Tibial artery (tissue), 4 donors: ENCODE results near the gene MRPL9.

Experiments used
- DNase-seq, 2 donors: peaks; one replicate each; pipeline ENCODE4 v3.0.0-alpha.2; 2019
- H3K27ac ChIP-seq, 2 donors: fragments of 200-600 bp; sonication (generic) in 1 of 2; 1 replicate in 1 of 2; 2 replicates in 1 of 2; pipeline ENCODE4 v1.5.1; 2018 to 2019; ENCODE audit warnings: mild to moderate bottlenecking in 1 of 2
- H3K27me3 ChIP-seq, 2 donors: fragments of 200-600 bp; sonication (generic) in 1 of 2; one replicate each; pipeline versions ENCODE4 v1.5.1 to v1.6.0; 2016 to 2019
- H3K36me3 ChIP-seq, 3 donors: fragments of 200-600 bp; sonication (generic) in 2 of 3; one replicate each; pipeline ENCODE4 v1.5.1; 2016 to 2019; ENCODE audit warnings: mild to moderate bottlenecking in 2 of 3
- H3K4me1 ChIP-seq, 4 donors: fragments of 200-600 bp; sonication (generic) in 2 of 4; 1 replicate in 3 of 4; 2 replicates in 1 of 4; pipeline ENCODE4 v1.5.1; 2016 to 2019
- H3K4me3 ChIP-seq, 2 donors: fragments of 200-600 bp; sonication (generic) in 1 of 2; 1 replicate in 1 of 2; 2 replicates in 1 of 2; pipeline ENCODE4 v1.5.1; 2018 to 2019; ENCODE audit warnings: mild to moderate bottlenecking in 2 of 2
- H3K9me3 ChIP-seq, 3 donors: fragments of 200-600 bp; sonication (generic) in 1 of 3; one replicate each; pipeline ENCODE4 v1.5.1; 2016 to 2019
- intact Hi-C: fragments of 100-400 bp; cut with DNase I; formaldehyde crosslinking; loops from one replicate; pipeline ENCODE4 v1.15.0; 2023; ENCODE audit warnings: low total_unique reads
- TF ChIP-seq, protein P1 (sequence below), 2 experiments: fragments of 200-600 bp in 1 of 2; fragments of 450-650 bp in 1 of 2; IDR thresholded peaks; one replicate each; pipeline ENCODE4 v1.5.1; 2017 to 2019; ENCODE audit warnings: antibody characterized with exemption in 2 of 2, mild to moderate bottlenecking in 1 of 2, moderate library complexity in 1 of 2

The MRPL9 gene

DNA sequence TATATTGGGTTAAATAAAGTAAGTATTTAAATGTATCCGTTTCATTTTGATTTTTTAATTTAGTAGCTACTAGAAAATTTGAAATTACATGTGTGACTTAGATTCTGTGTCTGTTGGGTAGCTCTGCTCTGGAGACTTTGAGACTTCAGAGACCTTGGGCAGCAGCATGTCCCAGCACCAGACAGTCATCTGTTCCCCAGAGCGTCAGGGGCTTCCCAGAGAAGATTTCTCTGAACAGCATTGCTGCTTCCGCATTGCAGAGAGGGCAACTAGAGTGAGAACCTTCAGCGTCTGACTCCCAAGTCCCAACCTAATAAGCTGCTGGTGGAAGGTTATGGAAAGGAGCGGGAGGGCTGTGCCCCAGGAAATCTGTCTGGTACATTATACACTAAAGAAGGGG lies 35.3 kb upstream of the MRPL9 start:
- Histone ChIP-seq H3K27me3 (peaks cover 0 to 42% of the 10 kb centered on the region in 2 donors), H3K36me3 (no peaks in the 10 kb centered on the region), H3K4me3 (no peak overlapping the region), H3K27ac (no peak overlapping the region), H3K9me3 (no peaks in the 10 kb centered on the region), H3K4me1 (no peaks in the 10 kb centered on the region)
- TF ChIP-seq, protein P1, sequence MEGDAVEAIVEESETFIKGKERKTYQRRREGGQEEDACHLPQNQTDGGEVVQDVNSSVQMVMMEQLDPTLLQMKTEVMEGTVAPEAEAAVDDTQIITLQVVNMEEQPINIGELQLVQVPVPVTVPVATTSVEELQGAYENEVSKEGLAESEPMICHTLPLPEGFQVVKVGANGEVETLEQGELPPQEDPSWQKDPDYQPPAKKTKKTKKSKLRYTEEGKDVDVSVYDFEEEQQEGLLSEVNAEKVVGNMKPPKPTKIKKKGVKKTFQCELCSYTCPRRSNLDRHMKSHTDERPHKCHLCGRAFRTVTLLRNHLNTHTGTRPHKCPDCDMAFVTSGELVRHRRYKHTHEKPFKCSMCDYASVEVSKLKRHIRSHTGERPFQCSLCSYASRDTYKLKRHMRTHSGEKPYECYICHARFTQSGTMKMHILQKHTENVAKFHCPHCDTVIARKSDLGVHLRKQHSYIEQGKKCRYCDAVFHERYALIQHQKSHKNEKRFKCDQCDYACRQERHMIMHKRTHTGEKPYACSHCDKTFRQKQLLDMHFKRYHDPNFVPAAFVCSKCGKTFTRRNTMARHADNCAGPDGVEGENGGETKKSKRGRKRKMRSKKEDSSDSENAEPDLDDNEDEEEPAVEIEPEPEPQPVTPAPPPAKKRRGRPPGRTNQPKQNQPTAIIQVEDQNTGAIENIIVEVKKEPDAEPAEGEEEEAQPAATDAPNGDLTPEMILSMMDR (IDR thresholded peaks at IDR 0.05) = no peak
- no peak for DNase-seq
- intact Hi-C loops = no loop called here

DNA sequence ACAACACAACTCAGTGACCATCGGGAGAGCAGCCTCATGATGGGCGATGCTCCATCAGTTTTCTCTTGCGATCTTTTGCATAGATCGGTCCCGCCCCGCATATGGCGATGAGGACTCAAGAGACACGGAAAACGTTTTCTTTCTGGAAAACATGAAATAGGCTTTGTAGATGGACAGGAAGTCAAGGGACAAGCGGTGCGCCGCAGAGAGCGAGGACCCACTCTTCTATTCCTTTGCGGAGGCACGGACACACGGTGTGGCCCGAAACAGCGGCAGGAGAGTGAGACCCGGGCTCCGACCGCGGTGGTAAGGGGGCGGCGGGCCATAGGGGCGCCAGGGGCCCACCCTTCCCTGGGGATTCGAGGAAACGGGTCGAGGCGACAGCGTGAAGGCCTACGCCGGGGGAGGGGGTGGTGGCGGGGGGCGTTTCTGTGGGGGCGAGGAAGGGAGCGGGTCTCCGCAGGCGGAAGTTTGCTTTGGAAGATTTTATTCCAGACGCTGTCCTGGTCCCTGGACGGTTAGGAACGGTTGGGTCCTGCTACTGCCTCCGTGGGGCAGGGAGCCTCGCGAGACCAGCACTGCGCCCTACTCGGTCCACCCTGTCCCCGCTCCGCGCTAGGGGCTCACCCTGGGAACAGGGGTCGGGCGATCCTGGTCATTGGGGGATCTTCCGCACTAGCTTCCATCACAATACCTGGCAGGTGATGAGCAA lies 27.8 kb upstream of the MRPL9 start:
- TF ChIP-seq, protein P1 (IDR thresholded peaks at IDR 0.05) = no peak
- peak overlapping the region; percentile 57 to 74 for H3K4me3 ChIP-seq
- no peaks in the 10 kb centered on the region for H3K9me3 ChIP-seq
- no peak for DNase-seq
- no peaks in the 10 kb centered on the region for H3K36me3 ChIP-seq
- peaks cover 4 to 14% (median 5%) of the 10 kb centered on the region in 4 donors for H3K4me1 ChIP-seq
- H3K27me3 ChIP-seq = no peaks in the 10 kb centered on the region
- intact Hi-C loops = no loop called here
- peak overlapping the region; percentile 52 to 71 for H3K27ac ChIP-seq

DNA sequence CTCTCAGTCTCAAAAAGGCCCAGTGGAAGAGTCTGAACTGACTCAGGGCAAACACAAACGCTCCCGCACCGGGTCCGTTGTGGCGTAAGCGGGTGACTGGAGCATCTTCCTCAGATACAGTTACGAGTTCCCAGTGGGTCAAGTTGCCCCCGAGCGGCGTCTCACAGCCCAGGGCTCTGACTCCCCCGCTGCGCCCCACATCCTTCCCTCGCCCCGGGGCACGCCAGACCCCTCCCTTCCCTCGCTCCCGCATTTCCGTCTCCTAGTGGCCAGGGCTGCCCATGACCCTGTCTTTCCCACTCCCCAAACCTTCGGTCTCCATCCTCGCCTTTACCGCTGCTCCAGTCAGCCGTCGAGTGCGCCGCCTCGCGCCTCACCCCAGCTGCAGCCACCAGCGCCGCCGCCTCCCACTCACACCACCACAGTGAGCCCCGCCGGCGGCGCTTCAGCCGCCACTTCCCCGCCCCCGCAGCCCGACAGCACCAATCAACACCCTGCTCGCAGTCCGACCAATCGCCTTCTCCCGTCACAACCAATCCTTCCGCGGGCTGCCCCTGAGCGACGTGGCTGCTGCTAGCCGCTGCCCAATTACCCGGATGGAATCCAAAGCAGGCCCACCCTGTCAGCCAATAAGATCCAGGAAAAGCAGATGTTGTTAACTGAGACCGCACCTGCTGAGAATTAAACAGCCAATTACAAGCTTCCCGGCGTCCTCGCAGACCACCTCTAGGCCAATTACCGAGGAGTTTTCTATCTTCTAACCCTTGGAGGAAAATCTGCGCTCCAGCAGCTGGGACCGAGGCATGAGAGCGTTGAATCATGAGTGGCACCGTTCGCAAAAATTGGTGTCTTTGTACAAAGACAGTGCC lies 27.0 kb upstream of the MRPL9 start, which contains the start of gene TDRKH:
TDRKH (minus strand) TSS at position 430 of the 869 bp plus-strand sequence. CDS start 7,478 bp downstream, outside the sequence.
- Histone ChIP-seq H3K27me3 (no peaks in the 10 kb centered on the region), H3K4me1 (peaks cover 4 to 14% (median 5%) of the 10 kb centered on the region in 4 donors), H3K27ac (peak within 1 kb of the TSS; percentile 52 to 71), H3K4me3 (peak within 1 kb of the TSS; percentile 57 to 74), H3K9me3 (no peaks in the 10 kb centered on the region), H3K36me3 (no peaks in the 10 kb centered on the region)
- intact Hi-C loops = no loop called here
- DNase-seq = peak; percentile 98 to 99
- TF ChIP-seq, protein P1 (IDR thresholded peaks at IDR 0.05) = peak in 1 of 2 experiments; percentile 26

DNA sequence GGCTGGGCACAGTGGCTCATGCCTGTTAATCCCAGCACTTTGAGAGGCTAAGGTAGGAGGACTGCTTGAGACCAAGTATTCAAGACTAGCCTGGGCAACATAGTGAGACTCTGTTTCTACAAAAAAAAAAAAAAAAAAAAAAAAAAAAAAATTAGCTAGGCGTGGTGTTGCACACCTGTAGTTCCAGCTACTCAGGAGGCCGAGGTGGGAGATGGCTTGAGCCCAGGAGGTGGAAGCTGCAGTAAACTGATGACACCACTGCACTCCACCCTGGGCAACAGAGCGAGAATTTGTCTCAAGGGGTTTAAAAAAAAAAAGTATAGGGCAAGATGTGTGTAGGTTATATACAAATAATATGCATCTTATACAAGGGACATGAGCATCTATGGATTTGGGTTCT lies 24.4 kb upstream of the MRPL9 start:
- H3K9me3 ChIP-seq = no peaks in the 10 kb centered on the region
- no peak overlapping the region for H3K4me3 ChIP-seq
- peaks cover 4 to 14% (median 5%) of the 10 kb centered on the region in 4 donors for H3K4me1 ChIP-seq
- no peaks in the 10 kb centered on the region for H3K27me3 ChIP-seq
- DNase-seq = no peak
- intact Hi-C loops = no loop called here
- TF ChIP-seq, protein P1 (IDR thresholded peaks at IDR 0.05) = no peak
- peaks cover 0 to under 1% (median 0%) of the 10 kb centered on the region in 3 donors for H3K36me3 ChIP-seq
- no peak overlapping the region for H3K27ac ChIP-seq

DNA sequence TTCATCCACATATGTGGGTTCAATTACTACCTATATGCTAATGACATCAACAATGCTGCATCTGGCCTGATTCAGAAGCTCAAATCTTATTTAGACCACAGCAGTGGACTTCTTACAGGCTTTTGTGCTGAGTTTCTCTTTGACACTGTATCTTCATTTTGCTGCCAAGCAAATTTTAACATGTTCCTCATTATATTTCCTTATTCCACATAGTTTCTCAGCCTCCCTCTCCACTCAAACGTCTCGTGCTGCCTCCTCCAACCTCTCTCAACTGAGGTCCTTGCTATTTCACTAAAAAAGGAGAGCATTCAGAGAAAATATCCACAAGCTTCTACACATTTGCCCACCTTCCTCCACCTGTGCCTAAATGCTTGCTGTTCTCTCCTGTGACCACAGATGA lies 20.5 kb upstream of the MRPL9 start:
- no peaks in the 10 kb centered on the region for H3K9me3 ChIP-seq
- H3K4me1 ChIP-seq = no peaks in the 10 kb centered on the region
- no peak overlapping the region for H3K27ac ChIP-seq
- peaks cover 0 to 35% (median 10%) of the 10 kb centered on the region in 3 donors for H3K36me3 ChIP-seq
- TF ChIP-seq, protein P1 (IDR thresholded peaks at IDR 0.05) = no peak
- DNase-seq = no peak
- no peak overlapping the region for H3K4me3 ChIP-seq
- no peaks in the 10 kb centered on the region for H3K27me3 ChIP-seq
- intact Hi-C loops = no loop called here
